GM23248 (cell line): ENCODE data around the gene NOL9. TPM values are rescaled to one million over a fixed set of nuclear protein-coding genes. Genes with fewer than 3 reads are reported as not detected.
A peak's percentile ranks its signal among the peaks of the same experiment; 100 is the strongest.

Experiments used
- DNase-seq: peaks from one replicate; pipeline ENCODE4 v3.0.0-alpha.2; 2015
- H2AFZ ChIP-seq: fragments of 200-600 bp; sonication (generic); 2 replicates; pipeline ENCODE4 v1.6.1; 2016; ENCODE audit warnings: antibody characterized with exemption
- H3F3A ChIP-seq: fragments of 200-600 bp; sonication (generic); 2 replicates; pipeline ENCODE4 v1.6.1; 2016; ENCODE audit warnings: mild to moderate bottlenecking, antibody characterized with exemption, mixed run types; ENCODE audit not compliant: insufficient read depth
- H3K27ac ChIP-seq: fragments of 200-600 bp; sonication (generic); 2 replicates; pipeline ENCODE4 v1.5.1; 2016; ENCODE audit warnings: mild to moderate bottlenecking
- H3K27me3 ChIP-seq: fragments of 200-600 bp; sonication (generic); replicated peaks from 2 replicates; pipeline ENCODE4 v1.6.1; 2016; ENCODE audit warnings: mild to moderate bottlenecking; ENCODE audit not compliant: insufficient read depth
- H3K36me3 ChIP-seq: fragments of 200-600 bp; sonication (generic); 2 replicates; pipeline ENCODE4 v1.6.1; 2016; ENCODE audit warnings: low read depth, mild to moderate bottlenecking
- H3K4me1 ChIP-seq: fragments of 200-600 bp; sonication (generic); 2 replicates; pipeline ENCODE4 v1.6.1; 2016; ENCODE audit warnings: mild to moderate bottlenecking; ENCODE audit not compliant: insufficient read depth
- H3K4me2 ChIP-seq: fragments of 200-600 bp; sonication (generic); one replicate; pipeline ENCODE4 v1.6.1; 2016; ENCODE audit warnings: mild to moderate bottlenecking; ENCODE audit not compliant: unreplicated experiment
- H3K4me3 ChIP-seq: fragments of 200-600 bp; sonication (generic); 2 replicates; pipeline ENCODE4 v1.5.1; 2016; ENCODE audit warnings: mild to moderate bottlenecking
- H3K79me2 ChIP-seq: fragments of 200-600 bp; sonication (generic); 2 replicates; pipeline ENCODE4 v1.6.1; 2016; ENCODE audit warnings: mild to moderate bottlenecking; ENCODE audit not compliant: insufficient read depth
- H3K9ac ChIP-seq: fragments of 200-600 bp; sonication (generic); 2 replicates; pipeline ENCODE4 v1.6.1; 2016; ENCODE audit warnings: mild to moderate bottlenecking
- H3K9me2 ChIP-seq: fragments of 200-600 bp; sonication (generic); 2 replicates; pipeline ENCODE4 v1.6.1; 2016; ENCODE audit warnings: mixed run types, mild to moderate bottlenecking, moderate library complexity; ENCODE audit not compliant: insufficient read depth
- H3K9me3 ChIP-seq: fragments of 200-600 bp; sonication (generic); one replicate; pipeline ENCODE4 v1.6.1; 2017; ENCODE audit warnings: low read depth
- H4K20me1 ChIP-seq: fragments of 200-600 bp; sonication (generic); 2 replicates; pipeline ENCODE4 v1.6.0; 2016; ENCODE audit not compliant: insufficient read depth
- EZH2 ChIP-seq: fragments of 200-600 bp; sonication (generic); IDR thresholded peaks from 2 replicates; pipeline ENCODE4 v1.6.1; 2018; ENCODE audit warnings: antibody characterized with exemption, mild to moderate bottlenecking; ENCODE audit not compliant: insufficient read depth, poor library complexity, severe bottlenecking
- EZH2phosphoT487 ChIP-seq: fragments of 200-600 bp; sonication (generic); IDR thresholded peaks from 2 replicates; pipeline ENCODE4 v1.6.1; 2018; ENCODE audit warnings: antibody characterized with exemption, moderate library complexity, mild to moderate bottlenecking, low read depth; ENCODE audit not compliant: insufficient read depth
- WGBS, 2 experiments: methylation state at CpG; one replicate each; pipeline ENCODE4 v1.1.6; 2015 to 2017; ENCODE audit warnings: low lambda C conversion rate in 2 of 2, low coverage in 1 of 2; ENCODE audit errors: missing lambda C conversion rate in 2 of 2; 5-methylcytosine and 5-hydroxymethylcytosine counted together
- in situ Hi-C: fragments of 300-500 bp; cut with MboI; formaldehyde crosslinking; loops from 2 replicates; pipeline ENCODE4 v1.15.0; 2020
- polyA plus RNA-seq: library from polyadenylated mRNA; unstranded; fragments of >200 nt; fragmentation: Nextera tagmentation; extraction: Ambion mirVana; gene quantifications from 2 replicates; pipeline ENCODE4 v1.2.1, GENCODE V29; 2016
- total RNA-seq: library from RNA; depleted of rRNA; stranded (reverse); fragments of >200 nt; shearing (Covaris generic); gene quantifications from 2 replicates; pipeline ENCODE4 v1.2.3, GENCODE V29; 2014

Gene NOL9
- total and polyA plus RNA-seq, 2 experiments from 2014 or later = 13.0 to 27.8 TPM

DNA sequence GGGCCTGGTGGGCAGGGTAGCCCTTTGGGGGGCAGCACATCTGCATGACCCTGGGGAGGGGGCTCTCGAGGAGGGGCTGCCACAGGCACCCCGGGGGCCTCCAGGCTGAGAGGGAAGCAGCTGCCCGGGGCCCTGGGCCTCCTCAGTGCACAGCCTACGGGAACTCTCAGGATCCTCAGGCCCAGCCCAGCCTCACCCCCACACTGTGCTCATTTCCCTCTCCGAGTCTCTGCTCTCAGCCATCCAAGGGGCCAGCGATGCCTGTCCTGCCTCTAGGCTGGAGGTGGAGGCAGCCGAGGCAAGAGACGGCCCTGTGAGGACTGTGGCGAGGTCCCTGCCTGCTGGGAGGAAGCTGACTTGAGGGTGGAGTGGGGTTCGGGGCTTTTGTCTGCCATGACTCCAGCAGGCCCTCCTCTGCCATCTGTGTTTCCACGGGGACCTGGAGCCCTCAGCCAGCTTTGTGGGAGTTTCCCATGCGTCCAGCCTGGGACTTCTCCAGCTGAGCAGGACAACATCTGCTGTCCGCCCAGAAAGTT, 55.7 kb downstream of the NOL9 start:
- H3K4me3 ChIP-seq = no peak overlapping the region
- H3K9ac ChIP-seq = no peak overlapping the region
- no peaks in the 10 kb centered on the region for H3K9me2 ChIP-seq
- H3K9me3 ChIP-seq = no peaks in the 10 kb centered on the region
- no peak for DNase-seq
- H2AFZ ChIP-seq = no peak overlapping the region
- no peaks in the 10 kb centered on the region for H4K20me1 ChIP-seq
- H3K4me2 ChIP-seq = no peak overlapping the region
- no peaks in the 10 kb centered on the region for H3K79me2 ChIP-seq
- in situ Hi-C loops = no loop called here
- H3K27me3 ChIP-seq = no peaks in the 10 kb centered on the region
- no peaks in the 10 kb centered on the region for H3F3A ChIP-seq
- no peaks in the 10 kb centered on the region for H3K4me1 ChIP-seq
- WGBS, 2 experiments = 50 to 54% methylated on average over 10 to 13 of the region's 13 CpGs
- TF ChIP-seq EZH2 (no peak), EZH2phosphoT487 (no peak)
- H3K36me3 ChIP-seq = no peaks in the 10 kb centered on the region
- no peak overlapping the region for H3K27ac ChIP-seq

DNA sequence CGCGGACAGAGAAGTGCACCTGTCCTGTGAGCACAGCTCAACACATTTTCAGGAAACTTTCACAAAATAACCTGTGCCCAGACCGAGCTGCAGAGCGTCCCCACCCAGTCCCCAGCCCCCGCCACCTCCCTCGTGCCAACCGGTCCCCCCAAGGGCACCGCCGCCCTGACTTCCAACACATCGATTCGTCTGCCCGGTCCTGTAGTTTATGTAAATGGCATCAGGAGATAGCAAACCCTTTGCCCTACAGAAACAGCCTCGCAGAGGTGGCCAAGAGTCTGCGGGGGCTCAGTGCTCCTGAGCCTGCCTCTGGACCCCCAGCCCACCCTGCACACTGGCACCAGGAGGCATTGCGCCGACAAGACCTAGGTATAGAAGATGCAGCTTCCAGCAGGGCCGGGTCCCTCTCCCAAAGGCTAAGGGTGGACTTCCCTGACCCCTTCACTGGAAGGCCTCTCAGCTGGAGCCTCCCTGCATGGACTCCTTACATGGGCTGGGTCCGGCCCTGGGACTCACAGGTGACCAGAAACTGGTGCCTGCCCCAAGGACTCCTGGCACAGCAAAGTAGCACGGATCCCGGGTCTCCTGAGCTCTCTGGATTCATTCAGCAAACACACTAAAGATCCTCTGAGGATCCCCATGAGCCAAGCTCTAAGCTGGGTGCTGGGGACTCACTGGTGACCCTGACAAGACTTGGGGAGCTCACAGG, 56.3 kb downstream of the NOL9 start:
- H4K20me1 ChIP-seq = no peaks in the 10 kb centered on the region
- H3K9me3 ChIP-seq = no peaks in the 10 kb centered on the region
- H3K4me2 ChIP-seq = peak overlapping the region; percentile 89
- TF ChIP-seq EZH2phosphoT487 = no peak
- no peak for TF ChIP-seq EZH2
- no peaks in the 10 kb centered on the region for H3K4me1 ChIP-seq
- H3K9ac ChIP-seq = peak overlapping the region; percentile 69
- H3F3A ChIP-seq = 0 out of 2 replicates have a peak, but pooled peaks cover 4% of the 10 kb centered on the region
- DNase-seq = no peak
- H2AFZ ChIP-seq = peak overlapping the region; percentile 91
- H3K9me2 ChIP-seq = no peaks in the 10 kb centered on the region
- peak overlapping the region; percentile 81 for H3K4me3 ChIP-seq
- 54 to 61% methylated on average over 15 to 20 of the region's 20 CpGs for whole genome bisulfite sequencing, 2 experiments
- H3K27ac ChIP-seq = no peak overlapping the region
- in situ Hi-C loops = no loop called here
- no peaks in the 10 kb centered on the region for H3K79me2 ChIP-seq
- H3K36me3 ChIP-seq = no peaks in the 10 kb centered on the region
- H3K27me3 ChIP-seq = no peaks in the 10 kb centered on the region

DNA sequence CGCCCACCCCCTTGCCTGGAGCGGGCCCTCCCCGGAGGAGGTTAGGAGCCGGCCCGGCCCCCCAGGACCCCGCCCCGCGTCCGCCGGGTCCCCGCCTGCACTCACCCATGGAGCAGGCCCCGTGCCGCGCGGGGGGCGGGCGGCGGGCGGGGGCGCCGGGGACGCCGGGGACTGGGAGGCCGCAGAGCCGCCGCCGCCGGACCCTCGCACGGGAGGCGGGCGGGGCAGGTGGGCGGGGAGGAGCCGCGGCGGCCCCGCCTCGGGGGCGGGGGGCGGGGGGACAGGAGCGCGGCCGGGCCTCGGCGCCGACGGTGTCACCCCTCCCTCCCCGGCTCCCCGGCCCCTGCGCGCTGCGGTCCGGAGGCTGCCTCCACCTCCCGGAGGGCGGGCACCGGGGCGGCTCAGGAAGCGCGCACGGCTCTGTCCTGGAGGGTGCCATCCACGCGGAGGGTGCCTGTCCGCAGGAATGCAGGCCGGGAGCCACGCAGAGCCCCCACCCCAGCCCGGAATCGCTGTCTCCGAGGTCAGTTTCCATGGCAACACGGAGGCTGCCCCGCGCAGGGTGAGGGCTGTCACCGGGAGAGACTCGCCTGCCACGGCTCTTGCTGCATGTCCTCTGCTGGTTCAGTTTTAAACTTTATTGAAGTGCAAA, 57.0 kb downstream of the NOL9 start:
- in situ Hi-C loops = no loop called here
- Histone ChIP-seq H3K9ac (peak overlapping the region; percentile 69), H3K36me3 (no peaks in the 10 kb centered on the region), H3K9me2 (no peaks in the 10 kb centered on the region), H3K9me3 (no peaks in the 10 kb centered on the region), H3K4me1 (no peaks in the 10 kb centered on the region; the same call in 1 of the 2 replicates), H3K4me2 (peak overlapping the region; percentile 89), H3K27ac (no peak overlapping the region), H4K20me1 (no peaks in the 10 kb centered on the region), H2AFZ (peak overlapping the region; percentile 91), H3K4me3 (peak overlapping the region; percentile 81), H3K27me3 (no peaks in the 10 kb centered on the region), H3F3A (0 out of 2 replicates have a peak, but pooled peaks cover 4% of the 10 kb centered on the region), H3K79me2 (no peaks in the 10 kb centered on the region)
- peak; percentile 61 for DNase-seq
- TF ChIP-seq EZH2phosphoT487 = no peak
- TF ChIP-seq EZH2 = no peak
- 3 to 4% methylated on average over 14 to 52 of the region's 74 CpGs for WGBS, 2 experiments

DNA sequence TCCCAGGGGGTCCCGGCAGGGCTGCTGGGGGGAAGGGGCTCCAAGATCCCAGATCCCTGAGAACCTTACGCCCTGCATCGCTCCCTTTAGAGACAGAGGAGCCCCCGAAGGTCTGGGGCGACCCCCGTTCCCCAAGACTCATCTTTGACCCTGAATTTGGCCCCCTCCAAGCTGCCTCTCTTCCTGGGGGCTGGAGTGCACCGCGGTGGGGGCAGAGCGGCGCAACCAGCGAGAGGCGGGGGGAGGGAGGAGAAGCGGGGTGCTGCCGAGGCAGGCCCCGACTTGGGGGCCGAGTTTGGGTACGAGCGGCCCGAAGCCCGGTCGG, 57.5 kb downstream of the NOL9 start:
- no peaks in the 10 kb centered on the region for H4K20me1 ChIP-seq
- H3K9ac ChIP-seq = peak overlapping the region; percentile 55
- H3K4me3 ChIP-seq = peak overlapping the region; percentile 66
- DNase-seq = no peak
- H2AFZ ChIP-seq = peak overlapping the region; percentile 72
- H3K9me2 ChIP-seq = no peaks in the 10 kb centered on the region
- H3K4me2 ChIP-seq = peak overlapping the region; percentile 69
- in situ Hi-C loops = no loop called here
- peaks cover 5% of the 10 kb centered on the region for H3K4me1 ChIP-seq
- TF ChIP-seq EZH2 = no peak
- no peak for TF ChIP-seq EZH2phosphoT487
- H3K27me3 ChIP-seq = no peaks in the 10 kb centered on the region
- no peaks in the 10 kb centered on the region for H3K9me3 ChIP-seq
- H3K27ac ChIP-seq = no peak overlapping the region
- no peaks in the 10 kb centered on the region for H3K79me2 ChIP-seq
- no peaks in the 10 kb centered on the region for H3K36me3 ChIP-seq
- peaks cover 5% of the 10 kb centered on the region; the same call in 1 of the 2 replicates for H3F3A ChIP-seq
- 6 to 10% methylated on average over 8 to 20 of the region's 21 CpGs for WGBS, 2 experiments
